CD14-positive monocyte (primary cell): ENCODE measurements around the gene LOC128125822.

ENCODE experiments used
- DNase-seq, 3 donors: peaks; one replicate each; pipeline ENCODE4 v3.0.0-alpha.2; 2011 to 2022
- H2AFZ ChIP-seq: 2 replicates; pipeline ENCODE4 v1.6.0; 2012; ENCODE audit warnings: mild to moderate bottlenecking, low read depth, low read length, inconsistent platforms; ENCODE audit not compliant: insufficient read depth, poor library complexity, severe bottlenecking
- H3K27ac ChIP-seq, 2 donors: 1 replicate in 1 of 2; 2 replicates in 1 of 2; pipeline ENCODE4 v1.5.1; 2012 to 2013; ENCODE audit warnings: low read length in 2 of 2, control low read depth in 1 of 2, inconsistent platforms in 1 of 2, low read depth in 1 of 2, mild to moderate bottlenecking in 1 of 2
- H3K27me3 ChIP-seq, 2 donors: one replicate each; pipeline versions ENCODE4 v1.6.0 to v1.6.1; 2011 to 2013; ENCODE audit warnings: low read length in 2 of 2; ENCODE audit not compliant: control insufficient read depth in 2 of 2, insufficient read depth in 2 of 2
- H3K36me3 ChIP-seq, 2 donors: replicated peaks in 1 of 2; 1 replicate in 1 of 2; 2 replicates in 1 of 2; pipeline versions ENCODE4 v1.5.1 to v1.6.1; 2012 to 2013; ENCODE audit warnings: low read length in 2 of 2, control low read depth in 1 of 2, inconsistent platforms in 1 of 2, mild to moderate bottlenecking in 1 of 2; ENCODE audit not compliant: insufficient read depth in 2 of 2, control insufficient read depth in 1 of 2
- H3K4me1 ChIP-seq, 2 donors: 1 replicate in 1 of 2; 2 replicates in 1 of 2; pipeline versions ENCODE4 v1.5.1 to v1.6.1; 2012 to 2013; ENCODE audit warnings: low read length in 2 of 2, control low read depth in 1 of 2, inconsistent platforms in 1 of 2, mild to moderate bottlenecking in 1 of 2, moderate library complexity in 1 of 2; ENCODE audit not compliant: insufficient read depth in 2 of 2, control insufficient read depth in 1 of 2
- H3K4me2 ChIP-seq: replicated peaks from 2 replicates; pipeline ENCODE3; 2012; ENCODE audit warnings: low read length, moderate library complexity, mild to moderate bottlenecking; ENCODE audit not compliant: poor library complexity, severe bottlenecking; ENCODE audit errors: extremely low read depth
- H3K4me3 ChIP-seq, 3 experiments: fragments of 200-600 bp in 1 of 3; sonication (generic) in 1 of 3; replicated peaks in 1 of 3; 1 replicate in 2 of 3; 2 replicates in 1 of 3; pipeline ENCODE4 v1.5.1; 2011 to 2013; ENCODE audit warnings: low read length in 3 of 3, mild to moderate bottlenecking in 3 of 3, control low read depth in 2 of 3, low read depth in 2 of 3, inconsistent platforms in 1 of 3, moderate library complexity in 1 of 3
- H3K79me2 ChIP-seq: 2 replicates; pipeline ENCODE4 v1.6.0; 2012; ENCODE audit warnings: mild to moderate bottlenecking, control low read depth, inconsistent platforms, low read length, moderate library complexity; ENCODE audit not compliant: insufficient read depth
- H3K9ac ChIP-seq: 2 replicates; pipeline ENCODE4 v1.6.0; 2017; ENCODE audit warnings: low read length, mild to moderate bottlenecking; ENCODE audit not compliant: insufficient read depth, poor library complexity, severe bottlenecking
- H3K9me3 ChIP-seq, 2 donors: replicated peaks in 1 of 2; 1 replicate in 1 of 2; 2 replicates in 1 of 2; pipeline versions ENCODE4 v1.5.1 to v1.6.1; 2012 to 2013; ENCODE audit warnings: low read length in 2 of 2, control low read depth in 1 of 2; ENCODE audit not compliant: control insufficient read depth in 1 of 2, insufficient read depth in 1 of 2
- H4K20me1 ChIP-seq: 2 replicates; pipeline ENCODE4 v1.6.0; 2012; ENCODE audit warnings: mild to moderate bottlenecking, low read length, control low read depth, moderate library complexity; ENCODE audit not compliant: insufficient read depth
- H3K27ac Mint-ChIP-seq, 7 donors: one replicate each; pipeline ENCODE4 v1.8.0; 2020; ENCODE audit warnings: mild to moderate bottlenecking in 7 of 7, mixed read lengths in 7 of 7, moderate library complexity in 6 of 7, inconsistent platforms in 2 of 7
- H3K27me3 Mint-ChIP-seq, 3 donors: one replicate each; pipeline ENCODE4 v1.8.0; 2021 to 2022; ENCODE audit warnings: low read depth in 3 of 3, mild to moderate bottlenecking in 3 of 3, mixed read lengths in 3 of 3, moderate library complexity in 3 of 3, inconsistent platforms in 1 of 3
- H3K36me3 Mint-ChIP-seq, 2 donors: one replicate each; pipeline ENCODE4 v1.8.0; 2020; ENCODE audit warnings: mixed read lengths in 2 of 2, inconsistent platforms in 1 of 2, mild to moderate bottlenecking in 1 of 2
- H3K4me1 Mint-ChIP-seq: one replicate; pipeline ENCODE4 v1.8.0; 2020; ENCODE audit warnings: mild to moderate bottlenecking, mixed read lengths
- H3K4me3 Mint-ChIP-seq, 2 donors: one replicate each; pipeline ENCODE4 v1.8.0; 2020; ENCODE audit warnings: mild to moderate bottlenecking in 2 of 2, mixed read lengths in 2 of 2, moderate library complexity in 1 of 2
- H3K9me3 Mint-ChIP-seq, 7 donors: one replicate each; pipeline ENCODE4 v1.8.0; 2020 to 2022; ENCODE audit warnings: mixed read lengths in 7 of 7, mild to moderate bottlenecking in 6 of 7, moderate library complexity in 6 of 7, inconsistent platforms in 2 of 7
- CTCF ChIP-seq: fragments of 200-600 bp; IDR thresholded peaks from one replicate; pipeline ENCODE4 v1.8.0; 2022; ENCODE audit warnings: antibody characterized with exemption, mild to moderate bottlenecking
- WGBS: methylation state at CpG from one replicate; pipeline ENCODE4 v1.1.5; 2013; ENCODE audit warnings: missing lambda C conversion rate; ENCODE audit not compliant: insufficient coverage; 5-methylcytosine and 5-hydroxymethylcytosine counted together
- intact Hi-C, 2 donors: fragments of 100-400 bp; cut with micrococcal nuclease; formaldehyde crosslinking; loops; one replicate each; pipeline versions ENCODE4 v1.15.0 to v1.15.1; 2023

LOC128125822 gene

GRCh38 chr6:63589952-63590411 is 17.7 kb downstream of the LOC128125822 start:
- no peak for DNase-seq
- Histone ChIP-seq H3K79me2 (no peaks in the 10 kb centered on the region), H3K4me1 (no peaks in the 10 kb centered on the region), H3K4me2 (no peak overlapping the region), H2AFZ (no peak overlapping the region), H3K4me3 (no peak overlapping the region), H3K27ac (no peak overlapping the region), H4K20me1 (no peaks in the 10 kb centered on the region), H3K36me3 (no peaks in the 10 kb centered on the region), H3K9ac (no peak overlapping the region), H3K27me3 (no peaks in the 10 kb centered on the region), H3K9me3 (no peaks in the 10 kb centered on the region)
- TF ChIP-seq CTCF = no peak
- H3K4me1 Mint-ChIP-seq = no peaks in the 10 kb centered on the region
- H3K36me3 Mint-ChIP-seq = no peaks in the 10 kb centered on the region
- H3K27me3 Mint-ChIP-seq = peaks cover 2 to 5% (median 3%) of the 10 kb centered on the region in 3 donors
- no peak overlapping the region for H3K27ac Mint-ChIP-seq
- intact Hi-C loops = loop anchor here in 1 of 2 donors (10.0 kb wide), 1 partner anchor 95 kb away; no protein-coding TSS in a partner anchor
- no peaks in the 10 kb centered on the region for H3K9me3 Mint-ChIP-seq
- WGBS = 100% methylated on average over 1 of the region's 2 CpGs
- no peak overlapping the region for H3K4me3 Mint-ChIP-seq

- Histone ChIP-seq H3K36me3 (no peaks in the 10 kb centered on the region), H3K9ac (no peak overlapping the region), H3K27me3 (peaks cover 0 to 1% of the 10 kb centered on the region in 2 donors), H3K4me3 (no peak overlapping the region), H3K4me1 (peaks cover 2 to 3% of the 10 kb centered on the region in 2 donors), H3K27ac (no peak overlapping the region), H3K9me3 (no peaks in the 10 kb centered on the region), H3K4me2 (no peak overlapping the region), H3K79me2 (no peaks in the 10 kb centered on the region), H2AFZ (no peak overlapping the region), H4K20me1 (no peaks in the 10 kb centered on the region)
- no peaks in the 10 kb centered on the region for H3K9me3 Mint-ChIP-seq
- WGBS = 97% methylated on average over 5 of the region's 7 CpGs
- H3K36me3 Mint-ChIP-seq = no peaks in the 10 kb centered on the region
- H3K4me3 Mint-ChIP-seq = no peak overlapping the region
- no peak for DNase-seq
- no peak for TF ChIP-seq CTCF
- intact Hi-C loops = loop anchor here in 1 of 2 donors (10.0 kb wide), 1 partner anchor 92 kb away; no protein-coding TSS in a partner anchor
- H3K4me1 Mint-ChIP-seq = peaks cover 2% of the 10 kb centered on the region
- peaks cover 0 to 5% (median 3%) of the 10 kb centered on the region in 3 donors for H3K27me3 Mint-ChIP-seq
- H3K27ac Mint-ChIP-seq = peak overlapping the region in 1 of 7 donors; percentile 50
Measured at GRCh38 chr6:63592886-63593285, 20.6 kb downstream of the LOC128125822 start.
